ENCODE measurements around the gene LNX2.
"Not testable (repeated sequence)": the region's sequence is repeated elsewhere in the genome, so short reads cannot be mapped to it uniquely, and the experiment has no call there.

Gene LNX2

DNA sequence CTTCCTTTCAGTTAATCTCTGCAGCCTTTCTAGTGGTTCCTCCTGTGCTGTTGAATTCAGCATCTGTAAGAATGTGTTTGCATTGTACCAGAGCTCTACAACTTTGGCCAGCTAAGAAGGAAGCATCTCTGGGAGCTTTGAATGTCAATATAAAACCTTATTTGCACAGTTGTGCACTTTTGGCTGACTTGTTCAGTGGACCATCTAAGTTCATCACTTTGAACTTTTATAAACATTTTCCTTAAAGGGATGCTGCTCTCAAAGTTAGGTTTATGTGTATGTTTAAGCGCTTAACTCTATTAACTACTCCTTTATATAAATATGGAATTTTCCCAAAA, 16.9 kb upstream of the LNX2 start:
- no peak for DNase-seq (ENCODE audit: low read depth)

DNA sequence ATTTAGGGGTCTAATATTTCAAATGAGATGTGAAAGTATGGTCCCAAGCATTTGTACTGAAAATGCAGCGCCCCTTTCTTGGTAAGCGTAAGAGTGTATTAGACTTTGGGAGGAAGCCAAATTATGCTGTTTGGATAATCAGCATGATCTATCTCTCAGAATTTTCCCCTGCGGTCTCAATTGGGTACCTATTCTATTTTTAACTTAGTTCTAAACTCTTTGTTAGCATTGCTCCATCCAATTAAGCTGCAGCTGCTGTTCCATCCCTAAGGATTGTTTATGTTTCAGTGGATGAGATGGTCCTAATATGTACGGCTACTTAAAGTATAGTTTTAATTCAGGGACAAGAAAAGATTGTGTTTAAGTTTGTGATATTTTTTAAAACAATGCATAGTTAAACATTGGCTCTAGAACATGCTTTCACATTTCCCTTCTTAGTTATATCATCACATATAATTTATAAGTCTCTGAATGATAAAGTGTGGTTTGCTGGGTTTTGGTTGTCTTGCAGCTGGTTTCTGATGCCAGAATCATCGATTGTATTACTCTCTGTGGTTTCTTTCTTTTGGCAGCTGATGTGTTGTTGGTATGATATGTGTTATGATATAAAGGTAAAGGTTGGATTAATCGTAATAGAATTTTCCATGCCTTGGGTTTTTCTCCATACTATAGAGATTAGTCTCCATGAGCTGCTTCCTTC, 16.4 kb upstream of the LNX2 start:
- DNase-seq (ENCODE audit: low read depth): no peak

GRCh38 chr13:27635266-27635665, 14.9 kb upstream of the LNX2 start:
- DNase-seq (ENCODE audit: low read depth): no peak

GRCh38 chr13:27634791-27635190, 14.5 kb upstream of the LNX2 start:
- no peak for DNase-seq (ENCODE audit: low read depth)

GRCh38 chr13:27634231-27634630, 13.9 kb upstream of the LNX2 start:
- no peak for DNase-seq (ENCODE audit: low read depth)

DNA sequence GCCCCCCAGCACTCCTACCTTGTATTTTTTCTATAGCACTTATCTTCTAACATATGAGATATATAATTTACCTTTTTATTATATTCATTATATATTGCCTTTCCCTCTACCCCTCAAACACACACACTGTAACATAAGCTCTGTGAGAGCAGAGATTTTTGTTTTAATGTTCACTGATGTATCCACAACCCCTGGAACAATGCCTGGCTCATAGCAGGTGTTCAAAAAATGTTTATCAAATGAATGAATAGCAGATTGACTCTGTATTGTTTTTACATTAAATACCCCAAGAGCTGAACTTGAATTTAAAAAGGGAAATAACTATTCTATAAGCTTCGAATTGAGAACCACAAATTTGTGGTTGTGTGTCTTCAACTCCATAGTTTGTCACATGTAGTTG, 12.3 kb upstream of the LNX2 start:
- DNase-seq (ENCODE audit: low read depth): no peak

DNA sequence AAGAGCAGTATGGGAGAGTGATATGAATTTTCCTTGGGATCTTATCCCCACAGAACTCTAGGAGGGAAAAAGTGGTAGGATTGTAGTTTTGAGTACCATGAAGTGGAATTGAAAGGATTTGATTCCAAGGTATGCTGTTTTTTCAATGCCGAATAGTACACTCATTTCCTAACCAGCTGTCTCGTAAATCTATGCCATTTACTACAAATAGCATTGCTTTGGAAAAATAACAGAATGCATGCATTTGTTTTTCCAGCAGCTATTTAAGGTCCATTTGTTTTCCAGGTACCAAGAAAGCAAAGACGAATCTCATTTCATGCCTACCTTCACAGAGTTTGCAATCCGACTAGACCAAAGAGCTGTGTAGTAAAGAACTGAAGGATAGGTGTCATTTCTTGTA, 11.9 kb upstream of the LNX2 start:
- DNase-seq (ENCODE audit: low read depth): no peak

GRCh38 chr13:27631665-27632064, 11.3 kb upstream of the LNX2 start:
- DNase-seq (ENCODE audit: low read depth): no peak

DNA sequence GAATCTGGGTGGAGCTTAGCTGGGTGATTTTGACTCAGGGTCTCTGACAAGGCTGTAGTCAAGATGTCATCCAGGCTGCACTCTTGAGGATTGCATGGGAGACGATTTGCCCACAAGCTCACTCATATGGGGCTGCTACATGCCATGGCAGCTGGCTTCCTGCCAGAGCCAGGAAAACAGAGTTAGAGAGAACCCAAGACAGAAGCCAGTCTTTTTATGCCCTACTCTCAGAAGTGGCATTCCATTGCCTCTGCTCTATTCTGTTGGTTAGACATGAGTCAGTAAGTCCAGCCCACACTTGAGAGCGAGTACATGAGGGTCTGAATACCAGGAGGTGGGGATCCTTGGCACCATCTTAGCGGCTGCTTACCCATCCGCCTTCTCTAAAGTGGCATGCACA, 10.8 kb upstream of the LNX2 start:
- no peak for DNase-seq (ENCODE audit: low read depth)

GRCh38 chr13:27628766-27629165, 8.4 kb upstream of the LNX2 start:
- not testable (repeated sequence) for DNase-seq (ENCODE audit: low read depth)

GRCh38 chr13:27628081-27628480, 7.8 kb upstream of the LNX2 start:
- DNase-seq (ENCODE audit: low read depth): no peak

DNA sequence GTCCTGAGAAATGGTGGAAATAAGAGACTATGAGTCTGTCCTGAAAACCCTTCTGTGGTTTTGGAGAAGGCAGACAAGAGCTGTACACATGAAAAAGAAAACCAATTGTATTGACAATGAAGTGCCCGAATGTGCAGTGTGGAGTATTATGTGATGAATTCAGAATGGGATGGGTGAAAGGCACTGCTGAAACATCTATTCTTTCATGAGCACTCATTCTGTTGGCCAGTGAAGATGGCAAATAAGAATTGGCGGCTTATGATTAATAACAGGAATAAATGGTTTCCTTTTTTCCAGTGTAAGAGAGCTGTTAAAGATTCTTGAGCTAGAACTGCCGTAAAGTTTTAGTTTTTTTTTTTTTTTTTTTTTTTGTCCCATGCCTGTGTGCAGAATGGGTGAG, 7.1 kb upstream of the LNX2 start:
- DNase-seq (ENCODE audit: low read depth): no peak

- no peak for DNase-seq (ENCODE audit: low read depth)
Observed at GRCh38 chr13:27625839-27626238, 5.5 kb upstream of the LNX2 start.

DNA sequence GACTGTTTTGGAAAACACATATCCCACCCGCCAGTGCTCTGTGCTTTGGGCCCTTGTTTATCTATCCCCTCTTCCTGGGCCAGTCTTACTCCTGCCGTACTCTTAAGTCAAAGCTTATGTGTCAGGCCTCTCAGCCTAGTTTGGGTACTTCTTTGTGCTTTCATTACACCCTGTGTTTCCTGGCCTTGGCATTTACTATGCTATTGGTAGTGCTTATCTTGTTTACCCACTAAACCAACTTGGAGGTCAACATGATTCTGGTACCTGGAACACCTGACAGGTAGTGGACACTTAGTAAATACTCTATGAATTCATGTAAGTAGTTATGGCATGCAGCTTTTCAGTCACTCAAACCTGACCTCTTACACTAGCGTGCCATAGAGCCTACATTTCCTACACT, 3.7 kb upstream of the LNX2 start:
- DNase-seq (ENCODE audit: low read depth): no peak

DNA sequence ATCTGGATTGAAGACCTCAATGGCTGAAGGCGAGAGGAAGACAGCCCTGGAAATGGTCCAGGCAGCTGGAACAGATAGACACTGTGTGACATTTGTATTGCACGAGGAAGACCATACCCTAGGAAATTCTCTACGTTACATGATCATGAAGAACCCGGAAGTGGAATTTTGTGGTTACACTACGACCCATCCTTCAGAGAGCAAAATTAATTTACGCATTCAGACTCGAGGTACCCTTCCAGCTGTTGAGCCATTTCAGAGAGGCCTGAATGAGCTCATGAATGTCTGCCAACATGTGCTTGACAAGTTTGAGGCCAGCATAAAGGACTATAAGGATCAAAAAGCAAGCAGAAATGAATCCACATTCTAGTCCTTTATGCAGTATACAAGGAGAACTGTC, 2.6 kb upstream of the LNX2 start:
- no peak for DNase-seq (ENCODE audit: low read depth)

DNA sequence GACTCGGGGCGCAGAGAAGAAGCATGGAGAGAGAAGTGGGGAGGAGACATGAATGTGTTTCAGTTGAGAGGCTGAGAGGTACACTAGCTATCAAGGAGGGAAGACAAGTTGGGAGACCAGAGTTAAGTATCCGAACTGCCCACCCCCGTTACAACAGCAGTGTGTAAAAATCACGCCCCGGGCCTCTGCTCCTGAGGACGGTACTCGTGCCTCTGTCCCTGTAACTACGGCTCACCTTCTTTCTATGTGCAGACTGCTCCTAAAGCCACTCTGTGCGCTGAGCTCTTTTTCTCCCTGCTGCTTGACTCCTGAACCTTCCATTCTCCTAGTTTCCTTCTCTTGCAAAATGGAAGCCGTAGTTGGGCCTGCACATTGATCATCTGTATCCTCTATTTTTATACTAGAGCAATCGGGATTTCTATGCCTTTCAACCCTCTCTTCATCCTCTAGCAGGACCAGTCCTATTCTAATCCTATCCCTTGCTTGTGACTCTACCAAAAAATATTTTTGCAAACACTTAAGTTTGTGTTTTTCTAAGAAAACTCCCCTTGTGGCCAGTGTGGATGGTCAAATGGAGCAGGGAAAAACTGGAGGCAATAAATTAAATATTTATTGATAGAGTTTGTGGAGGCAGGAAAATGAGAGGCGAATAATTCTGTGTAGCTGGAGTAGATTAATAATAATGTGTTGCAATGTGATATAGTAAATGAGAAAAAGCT, 1.9 kb upstream of the LNX2 start:
- no peak for DNase-seq (ENCODE audit: low read depth)

DNA sequence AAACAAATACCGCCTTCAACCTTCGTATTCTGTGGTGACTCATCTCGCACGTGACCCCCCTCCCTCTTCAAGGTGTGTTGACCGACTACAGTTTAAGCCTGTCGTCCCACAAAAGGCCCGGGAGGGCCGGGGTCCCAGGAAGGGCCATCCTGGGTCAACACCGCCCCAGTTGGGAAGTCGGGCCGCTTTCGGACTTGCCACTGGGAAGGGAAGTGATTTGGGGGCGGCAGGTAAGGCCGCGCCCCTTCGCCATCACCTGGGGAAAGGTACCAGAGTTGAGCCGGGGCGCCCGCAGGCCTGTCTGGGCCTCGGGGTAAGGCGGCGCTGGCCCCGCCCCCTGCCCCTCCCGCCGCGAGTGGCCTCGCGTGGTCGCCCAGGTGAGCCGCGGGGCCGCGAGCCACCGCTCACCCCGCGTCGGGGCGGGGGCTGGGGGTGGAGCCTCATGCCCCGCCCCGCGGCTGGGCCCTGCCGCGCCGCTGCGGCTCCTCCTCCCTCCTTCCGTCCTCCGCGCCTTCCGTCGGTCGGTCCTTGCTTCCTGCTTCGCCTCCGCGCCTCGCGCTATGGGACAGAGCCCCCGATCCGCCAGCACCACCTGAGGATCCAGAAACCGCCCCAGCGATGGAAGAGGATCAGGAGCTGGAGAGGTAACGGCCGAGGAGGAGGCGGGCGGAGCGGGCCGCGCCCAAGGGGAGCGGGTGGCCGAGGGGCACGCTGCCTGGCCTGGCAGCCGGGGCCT, 1.2 kb upstream of the LNX2 start, which contains the start of gene POLR1D:
POLR1D (plus strand) TSS at position 527 of the 736 bp plus-strand sequence; CDS start at position 619, 92 bp downstream.
- DNase-seq (ENCODE audit: low read depth): peak; percentile 83

GRCh38 chr13:27621116-27621365, 712 bp upstream of the LNX2 start:
- DNase-seq (ENCODE audit: low read depth): no peak

GRCh38 chr13:27619728-27620376, 477 bp downstream of the LNX2 start:
- peak; percentile 8 for DNase-seq (ENCODE audit: low read depth)

GRCh38 chr13:27619093-27619727, 1.1 kb downstream of the LNX2 start:
- DNase-seq (ENCODE audit: low read depth): no peak

- no peak for DNase-seq (ENCODE audit: low read depth)
Observed at GRCh38 chr13:27617881-27618321, 2.4 kb downstream of the LNX2 start.

DNA sequence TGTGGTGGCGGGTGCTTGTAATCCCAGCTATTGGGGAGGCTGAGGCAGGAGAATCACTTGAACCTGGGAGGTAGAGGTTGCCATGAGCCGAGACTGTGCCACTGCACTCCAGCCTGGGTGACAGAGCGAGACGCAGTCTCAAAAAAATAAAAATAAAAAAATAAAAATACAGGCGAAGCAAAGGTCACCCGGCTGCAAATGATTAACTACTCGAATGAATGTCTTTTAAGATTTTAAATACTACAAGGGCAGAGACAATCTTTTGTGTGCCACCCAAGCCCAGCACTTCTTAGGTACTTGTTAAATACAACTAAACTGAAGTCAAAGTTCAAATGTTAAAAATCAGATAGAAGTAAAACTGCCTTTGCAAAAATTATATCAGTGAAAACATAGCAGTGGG, 6.7 kb downstream of the LNX2 start:
- DNase-seq (ENCODE audit: low read depth): no peak

Measured in T follicular helper cell (primary cell).